PFSK-1 (cell line): ENCODE results near the gene UNC119.

Experiments used
- FOXP2 ChIP-seq: optimal IDR thresholded peaks from 2 replicates; pipeline ENCODE3; 2011; ENCODE audit warnings: borderline replicate concordance, control low read depth, inconsistent platforms; ENCODE audit not compliant: insufficient read depth; ENCODE audit errors: extremely low read length, extremely low read depth
- POLR2AphosphoS5 ChIP-seq: IDR thresholded peaks from 2 replicates; pipeline ENCODE4 v1.6.1; 2012; ENCODE audit warnings: low read depth, mild to moderate bottlenecking, control low read depth, low read length, moderate library complexity
- SIN3A ChIP-seq: IDR thresholded peaks from 2 replicates; pipeline ENCODE4 v1.6.1; 2012; ENCODE audit warnings: mild to moderate bottlenecking, low read length, moderate library complexity, borderline replicate concordance; ENCODE audit not compliant: insufficient read depth
- TAF1 ChIP-seq: IDR thresholded peaks from 2 replicates; pipeline ENCODE4 v1.6.1; 2012; ENCODE audit warnings: low read length, control low read depth, borderline replicate concordance; ENCODE audit not compliant: insufficient read depth
- TF ChIP-seq, protein P1 (sequence below), 2 experiments: IDR thresholded peaks; 2 replicates each; pipeline versions ENCODE4 v1.6.1 to v1.8.0; 2011 to 2012; ENCODE audit warnings: low read depth in 2 of 2, low read length in 2 of 2, control low read depth in 1 of 2, inconsistent platforms in 1 of 2, mild to moderate bottlenecking in 1 of 2, moderate library complexity in 1 of 2; ENCODE audit not compliant: insufficient read depth in 1 of 2

The UNC119 gene

GRCh38 chr17:28528327-28529012 lies 24.0 kb downstream of the UNC119 start:
- TF ChIP-seq, protein P1, sequence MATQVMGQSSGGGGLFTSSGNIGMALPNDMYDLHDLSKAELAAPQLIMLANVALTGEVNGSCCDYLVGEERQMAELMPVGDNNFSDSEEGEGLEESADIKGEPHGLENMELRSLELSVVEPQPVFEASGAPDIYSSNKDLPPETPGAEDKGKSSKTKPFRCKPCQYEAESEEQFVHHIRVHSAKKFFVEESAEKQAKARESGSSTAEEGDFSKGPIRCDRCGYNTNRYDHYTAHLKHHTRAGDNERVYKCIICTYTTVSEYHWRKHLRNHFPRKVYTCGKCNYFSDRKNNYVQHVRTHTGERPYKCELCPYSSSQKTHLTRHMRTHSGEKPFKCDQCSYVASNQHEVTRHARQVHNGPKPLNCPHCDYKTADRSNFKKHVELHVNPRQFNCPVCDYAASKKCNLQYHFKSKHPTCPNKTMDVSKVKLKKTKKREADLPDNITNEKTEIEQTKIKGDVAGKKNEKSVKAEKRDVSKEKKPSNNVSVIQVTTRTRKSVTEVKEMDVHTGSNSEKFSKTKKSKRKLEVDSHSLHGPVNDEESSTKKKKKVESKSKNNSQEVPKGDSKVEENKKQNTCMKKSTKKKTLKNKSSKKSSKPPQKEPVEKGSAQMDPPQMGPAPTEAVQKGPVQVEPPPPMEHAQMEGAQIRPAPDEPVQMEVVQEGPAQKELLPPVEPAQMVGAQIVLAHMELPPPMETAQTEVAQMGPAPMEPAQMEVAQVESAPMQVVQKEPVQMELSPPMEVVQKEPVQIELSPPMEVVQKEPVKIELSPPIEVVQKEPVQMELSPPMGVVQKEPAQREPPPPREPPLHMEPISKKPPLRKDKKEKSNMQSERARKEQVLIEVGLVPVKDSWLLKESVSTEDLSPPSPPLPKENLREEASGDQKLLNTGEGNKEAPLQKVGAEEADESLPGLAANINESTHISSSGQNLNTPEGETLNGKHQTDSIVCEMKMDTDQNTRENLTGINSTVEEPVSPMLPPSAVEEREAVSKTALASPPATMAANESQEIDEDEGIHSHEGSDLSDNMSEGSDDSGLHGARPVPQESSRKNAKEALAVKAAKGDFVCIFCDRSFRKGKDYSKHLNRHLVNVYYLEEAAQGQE (IDR thresholded peaks at IDR 0.05; ENCODE audit: insufficient read depth in 1 of 2, low read depth in 2 of 2, low read length in 2 of 2), result no peak
- no peak for TF ChIP-seq POLR2AphosphoS5
- TF ChIP-seq FOXP2, result no peak
- TF ChIP-seq SIN3A, result no peak
- no peak for TF ChIP-seq TAF1

GRCh38 chr17:28527859-28528258 lies 24.6 kb downstream of the UNC119 start:
- TF ChIP-seq POLR2AphosphoS5, result no peak

GRCh38 chr17:28527181-28527681 lies 25.2 kb downstream of the UNC119 start:
- TF ChIP-seq, protein P1 (IDR thresholded peaks at IDR 0.05; ENCODE audit: insufficient read depth in 1 of 2, low read depth in 2 of 2, low read length in 2 of 2), result no peak
- TF ChIP-seq TAF1 (no peak), SIN3A (no peak), POLR2AphosphoS5 (no peak), FOXP2 (no peak)

GRCh38 chr17:28526381-28526780 lies 26.0 kb downstream of the UNC119 start:
- TF ChIP-seq TAF1 (no peak), POLR2AphosphoS5 (no peak), SIN3A (no peak)

GRCh38 chr17:28524476-28525424 lies 27.7 kb downstream of the UNC119 start:
- TF ChIP-seq, protein P1 (IDR thresholded peaks at IDR 0.05; ENCODE audit: insufficient read depth in 1 of 2, low read depth in 2 of 2, low read length in 2 of 2), result no peak
- TF ChIP-seq SIN3A (no peak), POLR2AphosphoS5 (no peak), FOXP2 (no peak), TAF1 (no peak)

GRCh38 chr17:28523876-28524275 lies 28.5 kb downstream of the UNC119 start:
- TF ChIP-seq TAF1 (no peak), SIN3A (no peak), POLR2AphosphoS5 (no peak), FOXP2 (no peak)
- TF ChIP-seq, protein P1 (IDR thresholded peaks at IDR 0.05; ENCODE audit: insufficient read depth in 1 of 2, low read depth in 2 of 2, low read length in 2 of 2), result no peak
